Measurements from ENCODE around the gene THSD8. TPM values are rescaled to one million over a fixed set of nuclear protein-coding genes. Genes with fewer than 3 reads are reported as not detected.

Gene THSD8
- polyA plus RNA-seq, 1 donor from 2014 or later, result not detected

GRCh38 chr19:12791345-12792050 lies 10.4 kb upstream of the THSD8 start, which contains the start of gene JUNB:
TSS of gene JUNB (plus strand) at chr19:12791486. CDS start at chr19:12791772, 286 bp downstream.
- no peaks in the 10 kb centered on the region for H3K36me3 ChIP-seq (ENCODE audit: insufficient read depth, low read length)
- no peak within 1 kb of the TSS for H2AFZ ChIP-seq (ENCODE audit: low read depth, low read length)

DNA sequence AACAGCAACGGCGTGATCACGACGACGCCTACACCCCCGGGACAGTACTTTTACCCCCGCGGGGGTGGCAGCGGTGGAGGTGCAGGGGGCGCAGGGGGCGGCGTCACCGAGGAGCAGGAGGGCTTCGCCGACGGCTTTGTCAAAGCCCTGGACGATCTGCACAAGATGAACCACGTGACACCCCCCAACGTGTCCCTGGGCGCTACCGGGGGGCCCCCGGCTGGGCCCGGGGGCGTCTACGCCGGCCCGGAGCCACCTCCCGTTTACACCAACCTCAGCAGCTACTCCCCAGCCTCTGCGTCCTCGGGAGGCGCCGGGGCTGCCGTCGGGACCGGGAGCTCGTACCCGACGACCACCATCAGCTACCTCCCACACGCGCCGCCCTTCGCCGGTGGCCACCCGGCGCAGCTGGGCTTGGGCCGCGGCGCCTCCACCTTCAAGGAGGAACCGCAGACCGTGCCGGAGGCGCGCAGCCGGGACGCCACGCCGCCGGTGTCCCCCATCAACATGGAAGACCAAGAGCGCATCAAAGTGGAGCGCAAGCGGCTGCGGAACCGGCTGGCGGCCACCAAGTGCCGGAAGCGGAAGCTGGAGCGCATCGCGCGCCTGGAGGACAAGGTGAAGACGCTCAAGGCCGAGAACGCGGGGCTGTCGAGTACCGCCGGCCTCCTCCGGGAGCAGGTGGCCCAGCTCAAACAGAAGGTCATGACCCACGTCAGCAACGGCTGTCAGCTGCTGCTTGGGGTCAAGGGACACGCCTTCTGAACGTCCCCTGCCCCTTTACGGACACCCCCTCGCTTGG lies 9.6 kb upstream of the THSD8 start:
- H3K27ac ChIP-seq (ENCODE audit: low read length), result peak overlapping the region; percentile 52
- no peaks in the 10 kb centered on the region for H3K9me3 ChIP-seq (ENCODE audit: low read length)
- peak overlapping the region; percentile 82 for H3K9ac ChIP-seq (ENCODE audit: low read length)
- H3K4me3 ChIP-seq (ENCODE audit: low read length), result peak overlapping the region; percentile 87
- H4K20me1 ChIP-seq (ENCODE audit: insufficient read depth), result no peaks in the 10 kb centered on the region
- H3K27me3 ChIP-seq (ENCODE audit: insufficient read depth, low read depth, low read length), result peaks cover 29% of the 10 kb centered on the region
- TF ChIP-seq, protein P1, sequence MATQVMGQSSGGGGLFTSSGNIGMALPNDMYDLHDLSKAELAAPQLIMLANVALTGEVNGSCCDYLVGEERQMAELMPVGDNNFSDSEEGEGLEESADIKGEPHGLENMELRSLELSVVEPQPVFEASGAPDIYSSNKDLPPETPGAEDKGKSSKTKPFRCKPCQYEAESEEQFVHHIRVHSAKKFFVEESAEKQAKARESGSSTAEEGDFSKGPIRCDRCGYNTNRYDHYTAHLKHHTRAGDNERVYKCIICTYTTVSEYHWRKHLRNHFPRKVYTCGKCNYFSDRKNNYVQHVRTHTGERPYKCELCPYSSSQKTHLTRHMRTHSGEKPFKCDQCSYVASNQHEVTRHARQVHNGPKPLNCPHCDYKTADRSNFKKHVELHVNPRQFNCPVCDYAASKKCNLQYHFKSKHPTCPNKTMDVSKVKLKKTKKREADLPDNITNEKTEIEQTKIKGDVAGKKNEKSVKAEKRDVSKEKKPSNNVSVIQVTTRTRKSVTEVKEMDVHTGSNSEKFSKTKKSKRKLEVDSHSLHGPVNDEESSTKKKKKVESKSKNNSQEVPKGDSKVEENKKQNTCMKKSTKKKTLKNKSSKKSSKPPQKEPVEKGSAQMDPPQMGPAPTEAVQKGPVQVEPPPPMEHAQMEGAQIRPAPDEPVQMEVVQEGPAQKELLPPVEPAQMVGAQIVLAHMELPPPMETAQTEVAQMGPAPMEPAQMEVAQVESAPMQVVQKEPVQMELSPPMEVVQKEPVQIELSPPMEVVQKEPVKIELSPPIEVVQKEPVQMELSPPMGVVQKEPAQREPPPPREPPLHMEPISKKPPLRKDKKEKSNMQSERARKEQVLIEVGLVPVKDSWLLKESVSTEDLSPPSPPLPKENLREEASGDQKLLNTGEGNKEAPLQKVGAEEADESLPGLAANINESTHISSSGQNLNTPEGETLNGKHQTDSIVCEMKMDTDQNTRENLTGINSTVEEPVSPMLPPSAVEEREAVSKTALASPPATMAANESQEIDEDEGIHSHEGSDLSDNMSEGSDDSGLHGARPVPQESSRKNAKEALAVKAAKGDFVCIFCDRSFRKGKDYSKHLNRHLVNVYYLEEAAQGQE (IDR thresholded peaks at IDR 0.05; ENCODE audit: borderline replicate concordance), result no peak
- TF ChIP-seq EP300 (conservative IDR thresholded peaks at IDR 0.05; ENCODE audit: poor library complexity, severe bottlenecking) (no peak), POLR2AphosphoS5 (IDR thresholded peaks at IDR 0.05) (peak; percentile 19), EZH2 (IDR thresholded peaks at IDR 0.05; ENCODE audit: borderline replicate concordance, insufficient read depth, low read length, poor library complexity, severe bottlenecking) (peak; percentile 26), SMC3 (conservative IDR thresholded peaks at IDR 0.05; ENCODE audit: poor library complexity) (no peak)
- H3K79me2 ChIP-seq (replicated peaks; ENCODE audit: insufficient read depth, low read length), result no peaks in the 10 kb centered on the region
- peak overlapping the region; percentile 80 for H3K4me2 ChIP-seq (ENCODE audit: low read length)
- no peaks in the 10 kb centered on the region for H3F3A ChIP-seq (ENCODE audit: insufficient read depth, low read length, poor library complexity, severe bottlenecking)
- H2AFZ ChIP-seq (ENCODE audit: low read depth, low read length), result no peak overlapping the region
- H3K36me3 ChIP-seq (ENCODE audit: insufficient read depth, low read length), result no peaks in the 10 kb centered on the region
- no peaks in the 10 kb centered on the region for H3K9me2 ChIP-seq (ENCODE audit: insufficient read depth, low read length)

More at GRCh38 chr19:12791345-12792050, 10.4 kb upstream of the THSD8 start, which contains the start of gene JUNB:
- Histone ChIP-seq H3K9ac (ENCODE audit: low read length) (peak within 1 kb of the TSS; percentile 82), H3K4me3 (ENCODE audit: low read length) (peak within 1 kb of the TSS; percentile 87), H3K27ac (ENCODE audit: low read length) (peak within 1 kb of the TSS; percentile 52), H3K27me3 (ENCODE audit: insufficient read depth, low read depth, low read length) (peaks cover 29% of the 10 kb centered on the region), H3K79me2 (replicated peaks; ENCODE audit: insufficient read depth, low read length) (no peaks in the 10 kb centered on the region), H4K20me1 (ENCODE audit: insufficient read depth) (no peaks in the 10 kb centered on the region), H3K4me2 (ENCODE audit: low read length) (peak within 1 kb of the TSS; percentile 48), H3K9me3 (ENCODE audit: low read length) (no peaks in the 10 kb centered on the region), H3F3A (ENCODE audit: insufficient read depth, low read length, poor library complexity, severe bottlenecking) (no peaks in the 10 kb centered on the region), H3K9me2 (ENCODE audit: insufficient read depth, low read length) (no peaks in the 10 kb centered on the region)
- TF ChIP-seq SMC3 (conservative IDR thresholded peaks at IDR 0.05; ENCODE audit: poor library complexity) (peak; percentile 28), RAD21 (conservative IDR thresholded peaks at IDR 0.05) (no peak), MXI1 (conservative IDR thresholded peaks at IDR 0.05; ENCODE audit: poor library complexity, severe bottlenecking) (peak; percentile 76), CTCF (IDR thresholded peaks at IDR 0.05; ENCODE audit: poor library complexity, severe bottlenecking) (peak; percentile 13), EP300 (conservative IDR thresholded peaks at IDR 0.05; ENCODE audit: poor library complexity, severe bottlenecking) (peak; percentile 50), POLR2AphosphoS5 (IDR thresholded peaks at IDR 0.05) (peak; percentile 100), TAF1 (IDR thresholded peaks at IDR 0.05; ENCODE audit: low read depth) (peak; percentile 95), EZH2 (IDR thresholded peaks at IDR 0.05; ENCODE audit: borderline replicate concordance, insufficient read depth, low read length, poor library complexity, severe bottlenecking) (no peak)
- TF ChIP-seq, protein P1 (IDR thresholded peaks at IDR 0.05; ENCODE audit: borderline replicate concordance), result peak; percentile 96
